ENCODE data around the gene LNX1. TPM values are rescaled to one million over a fixed set of nuclear protein-coding genes. Genes with fewer than 3 reads are reported as not detected.
A peak's percentile ranks its signal among the peaks of the same experiment; 100 is the strongest.

LNX1 gene
- total RNA-seq, 1 donor from 2014 or later: 4.4 TPM

GRCh38 chr4:53596901-53597300, 5.6 kb upstream of the LNX1 start:
- H3K9me3 ChIP-seq (ENCODE audit: insufficient read depth, low read depth, low read length): no peaks in the 10 kb centered on the region
- FAIRE-seq (no peak), DNase-seq (ENCODE audit: low read depth) (no peak)
- no peak overlapping the region for H3K4me2 ChIP-seq (ENCODE audit: low read length)
- peaks cover 12% of the 10 kb centered on the region for H3K4me1 ChIP-seq (ENCODE audit: insufficient read depth, low read length)
- TF ChIP-seq EZH2 (IDR thresholded peaks at IDR 0.05; ENCODE audit: insufficient read depth, low read length) (no peak), CTCF (IDR thresholded peaks at IDR 0.05; ENCODE audit: insufficient read depth, low read depth, low read length) (no peak)
- H3K4me3 ChIP-seq (ENCODE audit: insufficient read depth, low read depth, low read length): no peak overlapping the region
- H3K9ac ChIP-seq (ENCODE audit: low read length): no peak overlapping the region
- peak overlapping the region; percentile 23 for H3K27ac Mint-ChIP-seq (ENCODE audit: unreplicated experiment)
- H3K27me3 ChIP-seq (ENCODE audit: insufficient read depth, low read length): no peaks in the 10 kb centered on the region
- no peaks in the 10 kb centered on the region for H3K36me3 ChIP-seq (ENCODE audit: insufficient read depth, low read length)
- H3K4me1 Mint-ChIP-seq (ENCODE audit: low read depth, unreplicated experiment): peaks cover 41% of the 10 kb centered on the region
- H3K9me3 Mint-ChIP-seq (ENCODE audit: unreplicated experiment): peaks cover 4% of the 10 kb centered on the region
- H3K79me2 ChIP-seq (ENCODE audit: insufficient read depth, low read length): no peaks in the 10 kb centered on the region
- H2AFZ ChIP-seq (ENCODE audit: low read depth, low read length): no peak overlapping the region
- no peak overlapping the region for H3K4me3 Mint-ChIP-seq (ENCODE audit: unreplicated experiment)
- H3K27me3 Mint-ChIP-seq (ENCODE audit: low read depth, unreplicated experiment): no peaks in the 10 kb centered on the region
- no peak overlapping the region for H3K27ac ChIP-seq (ENCODE audit: low read depth, low read length)
- no peaks in the 10 kb centered on the region for H4K20me1 ChIP-seq (ENCODE audit: insufficient read depth, low read length)
- no peaks in the 10 kb centered on the region for H3K36me3 Mint-ChIP-seq (ENCODE audit: low read depth, unreplicated experiment)

GRCh38 chr4:53595834-53596233, 4.5 kb upstream of the LNX1 start:
- no peak overlapping the region for H3K4me2 ChIP-seq (ENCODE audit: low read length)
- no peaks in the 10 kb centered on the region for H3K36me3 Mint-ChIP-seq (ENCODE audit: low read depth, unreplicated experiment)
- DNase-seq (ENCODE audit: low read depth) (no peak), FAIRE-seq (no peak)
- no peaks in the 10 kb centered on the region for H3K27me3 Mint-ChIP-seq (ENCODE audit: low read depth, unreplicated experiment)
- H3K9me3 Mint-ChIP-seq (ENCODE audit: unreplicated experiment): peaks cover 2% of the 10 kb centered on the region
- H3K27me3 ChIP-seq (ENCODE audit: insufficient read depth, low read length): no peaks in the 10 kb centered on the region
- no peak overlapping the region for H3K4me3 Mint-ChIP-seq (ENCODE audit: unreplicated experiment)
- H4K20me1 ChIP-seq (ENCODE audit: insufficient read depth, low read length): no peaks in the 10 kb centered on the region
- H3K4me1 ChIP-seq (ENCODE audit: insufficient read depth, low read length): peaks cover 12% of the 10 kb centered on the region
- no peak overlapping the region for H3K27ac Mint-ChIP-seq (ENCODE audit: unreplicated experiment)
- TF ChIP-seq CTCF (IDR thresholded peaks at IDR 0.05; ENCODE audit: insufficient read depth, low read depth, low read length): no peak
- no peak for TF ChIP-seq EZH2 (IDR thresholded peaks at IDR 0.05; ENCODE audit: insufficient read depth, low read length)
- no peak overlapping the region for H3K4me3 ChIP-seq (ENCODE audit: insufficient read depth, low read depth, low read length)
- no peaks in the 10 kb centered on the region for H3K9me3 ChIP-seq (ENCODE audit: insufficient read depth, low read depth, low read length)
- H3K9ac ChIP-seq (ENCODE audit: low read length): no peak overlapping the region
- H3K79me2 ChIP-seq (ENCODE audit: insufficient read depth, low read length): no peaks in the 10 kb centered on the region
- no peaks in the 10 kb centered on the region for H3K36me3 ChIP-seq (ENCODE audit: insufficient read depth, low read length)
- no peak overlapping the region for H3K27ac ChIP-seq (ENCODE audit: low read depth, low read length)
- H2AFZ ChIP-seq (ENCODE audit: low read depth, low read length): no peak overlapping the region
- peaks cover 51% of the 10 kb centered on the region for H3K4me1 Mint-ChIP-seq (ENCODE audit: low read depth, unreplicated experiment)

- Histone ChIP-seq H3K9me3 (ENCODE audit: insufficient read depth, low read depth, low read length) (no peaks in the 10 kb centered on the region), H3K27me3 (ENCODE audit: insufficient read depth, low read length) (no peaks in the 10 kb centered on the region), H3K79me2 (ENCODE audit: insufficient read depth, low read length) (no peaks in the 10 kb centered on the region), H3K4me1 (ENCODE audit: insufficient read depth, low read length) (peaks cover 12% of the 10 kb centered on the region), H3K36me3 (ENCODE audit: insufficient read depth, low read length) (no peaks in the 10 kb centered on the region), H3K9ac (ENCODE audit: low read length) (no peak overlapping the region), H3K4me3 (ENCODE audit: insufficient read depth, low read depth, low read length) (no peak overlapping the region), H4K20me1 (ENCODE audit: insufficient read depth, low read length) (no peaks in the 10 kb centered on the region), H3K4me2 (ENCODE audit: low read length) (no peak overlapping the region), H3K27ac (ENCODE audit: low read depth, low read length) (no peak overlapping the region), H2AFZ (ENCODE audit: low read depth, low read length) (no peak overlapping the region)
- H3K27ac Mint-ChIP-seq (ENCODE audit: unreplicated experiment): no peak overlapping the region
- no peak for TF ChIP-seq EZH2 (IDR thresholded peaks at IDR 0.05; ENCODE audit: insufficient read depth, low read length)
- no peak for TF ChIP-seq CTCF (IDR thresholded peaks at IDR 0.05; ENCODE audit: insufficient read depth, low read depth, low read length)
- H3K27me3 Mint-ChIP-seq (ENCODE audit: low read depth, unreplicated experiment): no peaks in the 10 kb centered on the region
- H3K9me3 Mint-ChIP-seq (ENCODE audit: unreplicated experiment): peaks cover 2% of the 10 kb centered on the region
- H3K4me1 Mint-ChIP-seq (ENCODE audit: low read depth, unreplicated experiment): peaks cover 54% of the 10 kb centered on the region
- no peaks in the 10 kb centered on the region for H3K36me3 Mint-ChIP-seq (ENCODE audit: low read depth, unreplicated experiment)
- DNase-seq (ENCODE audit: low read depth) (no peak), FAIRE-seq (no peak)
- H3K4me3 Mint-ChIP-seq (ENCODE audit: unreplicated experiment): no peak overlapping the region
Observed at GRCh38 chr4:53595204-53595603, 3.9 kb upstream of the LNX1 start.
